GOT3 (cell line): ENCODE measurements around the gene MPHOSPH9.
"Not testable (repeated sequence)": the region's sequence is repeated elsewhere in the genome, so short reads cannot be mapped to it uniquely, and the experiment has no call there.

Experiments
- DNase-seq: peaks from one replicate; lab custom pipeline; 2025; ENCODE audit warnings: mixed read lengths; lab: John Stamatoyannopoulos, UW

MPHOSPH9 gene

DNA sequence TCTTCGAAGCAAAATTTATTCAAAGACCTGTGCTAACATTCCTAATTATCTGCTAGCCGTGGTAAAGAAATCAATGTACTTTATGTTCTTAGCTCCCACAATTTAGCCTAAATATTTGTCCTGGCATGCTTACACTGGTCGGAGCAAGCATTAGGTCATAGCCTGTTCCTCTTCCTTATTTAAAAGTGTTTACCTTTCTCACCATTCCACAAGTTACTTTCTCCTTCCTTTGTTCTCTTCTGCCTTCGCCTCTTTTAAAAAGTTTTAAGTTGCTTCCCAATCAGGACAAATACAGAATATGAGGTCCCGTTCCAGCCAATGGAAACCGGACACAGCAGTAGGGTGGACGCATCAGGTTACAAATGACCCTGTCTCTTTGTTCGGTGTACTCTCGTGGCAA, 27.1 kb upstream of the MPHOSPH9 start:
- DNase-seq: no peak

GRCh38 chr12:123258593-123258992, 25.7 kb upstream of the MPHOSPH9 start:
- no peak for DNase-seq

DNA sequence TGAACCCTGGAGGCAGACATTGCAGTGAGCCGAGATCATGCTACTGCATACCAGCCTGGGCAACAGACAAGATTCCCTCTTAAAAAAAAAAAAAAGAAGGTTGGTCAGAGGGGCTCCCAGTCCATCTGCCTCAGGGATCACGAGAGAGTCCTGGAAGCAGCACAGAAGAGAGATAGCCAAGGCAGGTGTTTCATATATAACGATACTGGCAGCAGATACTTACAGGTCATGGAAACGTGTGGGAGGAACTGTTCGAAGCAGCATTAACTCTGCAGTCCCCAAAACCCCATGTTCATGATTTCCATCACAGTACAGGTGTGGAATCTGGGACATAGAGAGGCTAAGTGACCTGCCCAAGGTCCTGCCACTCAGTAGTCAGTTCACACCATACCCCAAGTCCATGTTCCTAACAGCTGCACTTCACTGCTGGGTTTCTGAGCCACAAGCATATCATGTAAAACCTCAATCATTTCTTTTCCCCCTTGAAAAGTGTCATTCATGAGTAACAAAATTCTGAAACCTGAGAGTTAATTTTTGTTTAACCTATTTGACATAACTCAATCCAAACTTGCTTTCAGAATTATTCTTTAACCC, 22.0 kb upstream of the MPHOSPH9 start:
- no peak for DNase-seq

DNA sequence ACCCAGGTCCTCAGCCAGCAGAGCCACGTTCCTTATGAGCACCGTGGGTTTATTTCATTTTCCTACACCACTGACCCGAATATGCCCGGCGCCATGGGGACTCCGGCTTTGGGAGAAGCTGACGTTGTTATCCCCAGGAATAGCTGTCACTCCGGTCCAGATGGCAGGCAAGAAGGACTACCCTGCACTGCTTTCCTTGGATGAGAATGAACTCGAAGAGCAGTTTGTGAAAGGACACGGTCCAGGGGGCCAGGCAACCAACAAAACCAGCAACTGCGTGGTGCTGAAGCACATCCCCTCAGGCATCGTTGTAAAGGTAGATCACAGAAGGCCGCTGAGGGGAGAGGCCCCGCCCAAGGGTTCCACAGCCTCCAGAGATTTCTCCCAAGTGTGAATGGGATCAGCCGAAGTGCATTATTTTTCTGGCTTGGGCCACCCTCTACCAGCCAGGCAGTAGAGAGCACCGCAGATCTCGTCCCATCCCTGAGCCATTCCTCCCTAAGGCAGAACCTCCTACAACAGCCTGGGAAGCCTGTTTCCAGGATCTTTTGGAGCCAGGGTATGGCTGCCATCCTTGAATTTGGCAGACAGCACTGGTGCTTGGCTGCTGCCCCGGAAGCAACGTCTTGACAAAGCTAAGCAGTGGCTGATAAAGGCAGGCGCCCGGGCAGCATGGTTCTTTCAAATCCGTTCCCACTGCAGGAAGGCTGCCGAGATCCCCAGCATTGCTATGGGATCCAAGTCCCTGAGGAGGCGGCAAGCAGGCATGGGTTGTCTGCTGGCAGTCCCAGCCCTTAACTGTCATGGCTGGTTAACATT, 20.9 kb upstream of the MPHOSPH9 start:
- DNase-seq: no peak

GRCh38 chr12:123252365-123252764, 19.4 kb upstream of the MPHOSPH9 start:
- DNase-seq: not testable (repeated sequence)

DNA sequence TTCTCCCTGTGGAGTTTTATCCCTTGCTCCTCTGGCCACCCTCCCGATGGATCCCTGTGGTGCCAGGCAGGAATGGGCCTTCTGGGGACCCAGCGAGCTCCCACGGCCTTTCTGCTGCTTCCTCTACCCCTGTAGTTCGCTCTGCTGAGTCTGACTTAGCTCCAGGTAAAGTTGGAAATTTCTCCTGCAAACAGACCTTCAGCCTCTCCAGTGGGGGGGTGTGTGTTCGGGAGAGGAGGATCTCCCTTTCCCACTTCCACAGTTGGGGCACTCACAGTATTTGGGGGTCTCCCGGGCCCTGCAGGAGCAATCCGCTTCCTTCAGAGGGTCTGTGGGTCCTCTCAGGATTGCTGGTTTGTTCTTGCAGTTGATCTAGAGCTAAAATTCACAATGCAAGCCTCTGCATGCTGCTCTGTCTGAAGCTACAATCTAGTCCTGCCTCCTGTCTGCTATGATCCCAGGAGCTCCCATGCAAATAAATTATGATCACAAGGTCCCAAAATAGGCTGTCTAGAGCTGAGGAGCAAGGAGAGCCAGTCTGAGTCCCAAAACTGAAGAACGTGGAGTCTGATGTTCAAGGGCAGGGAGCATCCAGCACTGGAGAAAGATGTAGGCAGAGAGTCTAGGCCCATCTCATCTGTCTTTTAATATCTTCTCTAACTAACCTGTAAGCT, 18.6 kb upstream of the MPHOSPH9 start:
- no peak for DNase-seq

DNA sequence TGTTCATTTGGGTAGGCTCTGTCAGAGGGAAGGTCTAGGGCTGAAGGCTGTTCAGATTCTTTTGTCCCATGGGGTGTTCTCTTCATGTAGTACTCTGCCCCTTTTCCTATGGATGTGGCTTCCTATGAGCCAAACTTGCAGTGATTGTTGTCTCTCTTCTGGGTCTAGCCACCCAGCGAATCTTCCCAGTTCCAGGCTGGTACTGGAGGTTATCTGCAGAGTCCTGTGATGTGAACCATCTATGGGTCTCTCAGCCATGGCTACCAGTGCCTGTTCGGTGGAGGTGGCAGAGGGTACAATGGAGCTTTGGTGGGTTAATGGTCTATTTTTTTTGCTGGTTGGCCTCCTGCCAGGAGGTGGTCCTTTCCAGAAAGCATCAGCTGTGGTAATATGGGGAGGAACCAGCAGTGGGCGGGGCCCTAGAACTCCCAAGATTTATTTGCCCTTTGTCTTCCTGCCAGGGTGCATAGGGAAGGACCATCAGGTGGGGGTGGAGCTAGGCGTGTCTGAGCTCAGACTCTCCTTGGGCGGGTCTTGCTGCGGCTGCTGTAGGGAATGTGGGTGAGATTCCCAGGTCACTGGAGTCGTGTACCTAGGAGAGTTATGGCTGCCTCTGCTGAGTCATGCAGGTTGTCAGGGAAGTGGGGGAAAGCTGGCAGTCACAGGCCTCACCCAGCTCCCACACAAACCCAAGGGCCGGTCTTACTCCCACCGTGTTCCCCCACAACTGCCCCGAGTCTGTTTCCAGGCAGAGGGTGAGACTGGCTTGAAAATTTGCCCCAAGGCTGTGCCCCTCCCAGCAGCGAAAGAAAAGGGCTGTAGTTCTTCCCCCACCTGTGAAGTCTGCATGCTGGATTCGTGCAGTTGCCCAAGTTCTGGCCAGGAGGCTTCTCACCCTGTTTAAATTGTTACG, 17.8 kb upstream of the MPHOSPH9 start:
- DNase-seq: no peak

GRCh38 chr12:123248996-123249741, 16.2 kb upstream of the MPHOSPH9 start:
- not testable (repeated sequence) for DNase-seq

DNA sequence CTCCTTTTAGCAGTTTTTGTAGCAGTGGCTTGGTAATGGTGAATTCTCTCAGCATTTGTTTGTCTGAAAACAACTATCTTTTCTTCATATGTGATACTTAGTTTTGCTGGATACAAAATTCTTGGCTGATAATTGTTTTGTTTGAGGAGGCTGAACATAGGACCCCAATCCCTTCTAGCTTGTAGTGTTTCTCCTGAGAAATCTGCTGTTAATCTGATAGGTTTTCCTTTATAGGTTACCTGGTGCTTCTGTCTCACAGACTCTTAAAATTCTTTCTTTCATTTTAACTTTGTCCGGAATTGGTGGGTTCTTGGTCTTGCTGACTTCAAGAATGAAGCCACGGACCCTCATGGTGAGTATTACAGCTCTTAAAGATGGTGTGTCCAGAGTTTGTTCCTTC, 15.2 kb upstream of the MPHOSPH9 start:
- not testable (repeated sequence) for DNase-seq

- DNase-seq: no peak
These were observed 12.7 kb upstream of the MPHOSPH9 start for GRCh38 chr12:123245678-123246077.

- no peak for DNase-seq
These were observed 10.8 kb upstream of the MPHOSPH9 start for GRCh38 chr12:123243671-123244262.

- no peak for DNase-seq
These were observed 9.4 kb upstream of the MPHOSPH9 start for GRCh38 chr12:123242116-123242904.

DNA sequence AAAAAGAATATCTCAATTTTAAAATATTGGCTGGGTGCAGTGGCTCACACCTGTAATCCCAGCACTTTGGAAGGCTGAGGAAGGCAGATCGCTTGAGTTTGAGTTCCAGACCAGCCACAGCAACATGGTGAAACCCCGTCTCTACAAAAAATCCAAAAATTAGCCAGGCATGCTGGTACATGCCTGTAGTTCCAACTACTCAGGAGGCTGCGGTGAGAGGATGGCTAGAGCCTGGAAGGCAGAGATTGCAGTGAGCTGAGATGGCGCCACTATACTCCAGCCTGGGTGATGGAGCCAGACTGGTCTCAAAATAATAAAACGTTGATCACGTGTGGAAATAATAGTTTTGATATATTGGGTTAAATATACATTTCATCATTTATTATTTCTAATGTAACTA, 6.0 kb upstream of the MPHOSPH9 start:
- DNase-seq: no peak

GRCh38 chr12:123238330-123238682, 5.4 kb upstream of the MPHOSPH9 start:
- DNase-seq: no peak

- DNase-seq: no peak
These were observed 4.8 kb upstream of the MPHOSPH9 start for GRCh38 chr12:123237646-123238329.

DNA sequence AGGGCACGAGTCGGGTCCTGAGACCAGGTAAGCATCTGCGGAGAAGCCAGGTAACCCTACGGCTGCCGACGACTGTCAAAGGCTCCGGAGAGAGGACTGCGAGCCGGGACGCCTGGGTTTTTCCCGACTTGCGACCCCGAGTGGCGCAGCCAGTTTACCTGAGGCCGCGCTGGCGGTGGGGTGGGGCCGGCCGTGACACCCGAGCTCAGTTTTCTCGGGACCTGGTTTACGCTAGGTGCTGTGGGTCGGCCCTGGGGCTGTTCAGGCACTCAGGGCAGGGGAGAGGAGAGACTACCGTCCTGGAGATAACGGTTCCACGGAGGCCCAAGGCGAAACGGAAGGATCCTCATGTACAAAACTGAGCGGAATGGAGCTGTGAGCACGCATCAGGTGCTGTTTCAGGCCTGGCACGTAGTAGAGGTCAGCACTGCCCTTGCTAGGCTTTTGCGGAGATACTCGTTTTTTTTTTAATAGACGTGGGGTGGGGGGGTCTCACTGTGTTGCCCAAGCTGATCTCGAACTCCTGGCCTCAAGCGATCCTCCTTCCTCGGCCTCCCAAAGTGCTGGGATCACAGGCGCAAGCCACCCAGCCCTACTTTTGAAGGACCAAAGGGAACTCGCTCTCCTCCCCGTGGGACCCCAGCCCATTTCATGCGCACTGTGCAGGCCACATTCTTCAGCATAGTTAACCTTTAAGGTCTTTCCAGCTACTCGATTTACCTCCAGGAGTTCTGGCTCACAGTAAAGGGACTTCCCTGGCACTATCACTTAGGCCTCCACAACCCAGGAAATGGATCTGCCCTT, 766 bp upstream of the MPHOSPH9 start:
- DNase-seq: no peak

DNA sequence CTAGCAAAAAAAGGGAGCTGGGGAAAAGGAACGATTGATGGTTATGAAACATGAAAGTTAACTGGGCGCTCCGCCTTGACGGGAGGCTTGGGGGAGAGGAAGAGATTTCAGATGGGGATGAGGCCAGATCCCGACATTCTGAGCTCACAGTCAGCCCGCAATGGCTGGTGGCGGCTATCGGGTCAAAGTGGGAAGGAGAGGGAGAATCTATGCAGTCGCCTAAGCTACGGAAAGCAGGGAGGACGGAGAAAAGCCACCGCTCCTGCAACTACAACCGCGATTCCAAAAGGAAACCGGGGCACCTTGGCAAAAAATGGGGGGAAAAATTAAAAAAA, 502 bp downstream of the MPHOSPH9 start:
- no peak for DNase-seq

- no peak for DNase-seq
These were observed 1.0 kb downstream of the MPHOSPH9 start for GRCh38 chr12:123231931-123232330.

GRCh38 chr12:123229051-123229450, 3.9 kb downstream of the MPHOSPH9 start:
- DNase-seq: no peak
